ENCODE results near the gene TNS2. TPM values are rescaled to one million over a fixed set of nuclear protein-coding genes. Genes with fewer than 3 reads are reported as not detected.

The TNS2 gene
- total RNA-seq, 1 experiment from 2014 or later, result 13.1 TPM

- ATAC-seq, result no peak
- H3K27ac ChIP-seq (ENCODE audit: low read length), result no peak within 1 kb of the TSS
- no peaks in the 10 kb centered on the region for H3K27me3 ChIP-seq (ENCODE audit: low read length)
- ChIA-PET CTCF (interaction anchor here (1.3 to 1.7 kb wide), 2 partner anchors 24 to 37 kb away, joined by 5 to 12 read pairs; partner anchors contain the start of gene SPRYD3), POLR2A (ENCODE audit: unreplicated experiment) (interaction anchor here (0.6 kb wide), 1 partner anchor 24 kb away, joined by 19 read pairs; the partner anchor contains the start of gene SPRYD3)
- H3K4me1 ChIP-seq (ENCODE audit: insufficient read depth, low read length), result peaks cover 18% of the 10 kb centered on the region
- H3K9me2 ChIP-seq (replicated peaks; ENCODE audit: low read length), result no peaks in the 10 kb centered on the region
- H3K4me3 ChIP-seq (ENCODE audit: low read length), result no peak within 1 kb of the TSS
- no peak for DNase-seq
- H3K79me2 ChIP-seq (ENCODE audit: low read length), result no peaks in the 10 kb centered on the region
- H3K9me3 ChIP-seq (ENCODE audit: low read length), result no peaks in the 10 kb centered on the region
- H4K20me1 ChIP-seq (ENCODE audit: low read length), result no peaks in the 10 kb centered on the region
- H3K4me2 ChIP-seq (ENCODE audit: low read length), result no peak within 1 kb of the TSS
- TF ChIP-seq EZH2 (IDR thresholded peaks at IDR 0.05; ENCODE audit: low read length, unreplicated experiment) (no peak), EZH2phosphoT487 (IDR thresholded peaks at IDR 0.05; ENCODE audit: borderline replicate concordance, low read length) (no peak), CTCF (conservative IDR thresholded peaks at IDR 0.05; ENCODE audit: low read depth, low read length) (no peak)
- 0 out of 2 replicates have a peak, but pooled peaks cover 3% of the 10 kb centered on the region for H3K36me3 ChIP-seq (ENCODE audit: low read depth, low read length)
- no peak within 1 kb of the TSS for H2AFZ ChIP-seq (ENCODE audit: low read length)
- intact Hi-C loops (cut with micrococcal nuclease), result no loop called here
- BruUV-seq (replicated peaks), result no TSS peak
- H3K9ac ChIP-seq (ENCODE audit: low read length), result no peak within 1 kb of the TSS
- peaks cover 3% of the 10 kb centered on the region for H3F3A ChIP-seq (ENCODE audit: low read length, unreplicated experiment)
These were observed 53.3 kb downstream of the TNS2 start, which contains the start of gene SOAT2 for GRCh38 chr12:53102883-53103807. Gene SOAT2 (plus strand): TSS chr12:53103486. CDS start chr12:53103578, 92 bp downstream.

GRCh38 chr12:53103860-53104305 is 54.0 kb downstream of the TNS2 start:
- Histone ChIP-seq H3K9ac (ENCODE audit: low read length) (no peak overlapping the region), H3K4me2 (ENCODE audit: low read length) (no peak overlapping the region), H3K9me3 (ENCODE audit: low read length) (no peaks in the 10 kb centered on the region), H3F3A (ENCODE audit: low read length, unreplicated experiment) (peaks cover 3% of the 10 kb centered on the region), H3K4me3 (ENCODE audit: low read length) (no peak overlapping the region), H3K4me1 (ENCODE audit: insufficient read depth, low read length) (peaks cover 11% of the 10 kb centered on the region), H3K27ac (ENCODE audit: low read length) (no peak overlapping the region), H3K79me2 (ENCODE audit: low read length) (no peaks in the 10 kb centered on the region), H3K9me2 (replicated peaks; ENCODE audit: low read length) (no peaks in the 10 kb centered on the region), H4K20me1 (ENCODE audit: low read length) (no peaks in the 10 kb centered on the region), H2AFZ (ENCODE audit: low read length) (no peak overlapping the region), H3K27me3 (ENCODE audit: low read length) (no peaks in the 10 kb centered on the region), H3K36me3 (ENCODE audit: low read depth, low read length) (0 out of 2 replicates have a peak, but pooled peaks cover 3% of the 10 kb centered on the region)
- no peak for ATAC-seq
- CTCF ChIA-PET, result interaction anchor here (1.7 kb wide), 1 partner anchor 38 kb away, joined by 12 read pairs; no protein-coding TSS in a partner anchor
- no TSS peak for BruUV-seq (replicated peaks)
- POLR2A ChIA-PET (ENCODE audit: unreplicated experiment), result no interaction called here
- TF ChIP-seq EZH2phosphoT487 (IDR thresholded peaks at IDR 0.05; ENCODE audit: borderline replicate concordance, low read length) (no peak), CTCF (conservative IDR thresholded peaks at IDR 0.05; ENCODE audit: low read depth, low read length) (no peak), EZH2 (IDR thresholded peaks at IDR 0.05; ENCODE audit: low read length, unreplicated experiment) (no peak)
- no peak for DNase-seq
- intact Hi-C loops (cut with micrococcal nuclease), result no loop called here

Measured in PC-3 (cell line).